Activated CD8-positive, alpha-beta T cell treated with anti-CD3 and anti-CD28 coated beads for 36 hours (primary cell): ENCODE measurements around the gene TM9SF1. TPM values are rescaled to one million over a fixed set of nuclear protein-coding genes. Genes with fewer than 3 reads are reported as not detected.

ENCODE experiments used
- ATAC-seq: fragments of 200-7000 bp; cut with Tn5 transposase; one replicate; pipeline ENCODE4 v1.10.0; 2021; ENCODE audit warnings: mild to moderate bottlenecking, moderate library complexity
- CTCF ChIA-PET: fragments of 350-600 bp; sonication (Branson Sonifier 250); formaldehyde crosslinking; loops from one replicate; lab custom pipeline; 2021; ENCODE audit warnings: antibody characterized with exemption; lab: Charles Lee
- POLR2A ChIA-PET: fragments of 350-600 bp; sonication (Branson Sonifier 250); formaldehyde crosslinking; loops from one replicate; lab custom pipeline; 2021; ENCODE audit warnings: antibody characterized with exemption; lab: Charles Lee
- DNase-seq: peaks from one replicate; pipeline ENCODE4 v3.0.0-alpha.2; 2020
- H3K27ac Mint-ChIP-seq: one replicate; pipeline ENCODE4 v1.8.0; 2021; ENCODE audit warnings: mild to moderate bottlenecking, mixed read lengths
- H3K27me3 Mint-ChIP-seq: one replicate; pipeline ENCODE4 v1.8.0; 2021; ENCODE audit warnings: mixed read lengths
- H3K36me3 Mint-ChIP-seq: one replicate; pipeline ENCODE4 v1.8.0; 2021; ENCODE audit warnings: low read depth, mixed read lengths
- H3K4me1 Mint-ChIP-seq: one replicate; pipeline ENCODE4 v1.8.0; 2021; ENCODE audit warnings: low read depth, mixed read lengths
- H3K4me3 Mint-ChIP-seq: one replicate; pipeline ENCODE4 v1.8.0; 2021; ENCODE audit warnings: mild to moderate bottlenecking, moderate library complexity, mixed read lengths
- H3K9me3 Mint-ChIP-seq: one replicate; pipeline ENCODE4 v1.8.0; 2021; ENCODE audit warnings: mixed read lengths
- intact Hi-C: fragments of 100-400 bp; cut with micrococcal nuclease; formaldehyde crosslinking; loops from one replicate; pipeline ENCODE4 v1.10.0; 2022
- total RNA-seq, 2 experiments: library from RNA; stranded (reverse); gene quantifications; one replicate each; pipeline ENCODE4 v1.2.3, GENCODE V29; 2021
- TF ChIP-seq, protein P1 (sequence below): fragments of 200-600 bp; IDR thresholded peaks from one replicate; pipeline ENCODE4 v1.8.0; 2022; ENCODE audit warnings: antibody characterized with exemption, mild to moderate bottlenecking

The TM9SF1 gene
- total RNA-seq, 2 experiments from 2014 or later: 16.3 to 18.0 TPM

DNA sequence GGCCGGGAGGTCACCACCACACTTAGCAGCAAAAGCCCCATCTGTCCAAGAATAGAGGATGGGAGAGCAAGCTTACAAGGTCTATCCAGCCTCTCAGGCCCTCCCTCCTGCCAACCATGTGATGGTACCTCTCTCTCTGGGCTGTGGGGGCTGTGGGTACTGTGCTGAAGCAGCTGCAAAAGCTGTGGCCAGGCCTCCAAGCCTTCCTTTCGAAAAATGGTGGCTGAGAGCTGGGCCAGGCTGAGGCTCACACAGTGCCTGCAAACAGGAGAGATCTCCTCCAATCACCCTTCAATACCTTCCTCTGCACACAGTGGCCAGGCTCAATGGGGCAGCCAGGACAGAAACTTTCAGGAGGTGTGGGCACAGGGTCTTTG lies 7.7 kb downstream of the TM9SF1 start:
- ATAC-seq: no peak

DNA sequence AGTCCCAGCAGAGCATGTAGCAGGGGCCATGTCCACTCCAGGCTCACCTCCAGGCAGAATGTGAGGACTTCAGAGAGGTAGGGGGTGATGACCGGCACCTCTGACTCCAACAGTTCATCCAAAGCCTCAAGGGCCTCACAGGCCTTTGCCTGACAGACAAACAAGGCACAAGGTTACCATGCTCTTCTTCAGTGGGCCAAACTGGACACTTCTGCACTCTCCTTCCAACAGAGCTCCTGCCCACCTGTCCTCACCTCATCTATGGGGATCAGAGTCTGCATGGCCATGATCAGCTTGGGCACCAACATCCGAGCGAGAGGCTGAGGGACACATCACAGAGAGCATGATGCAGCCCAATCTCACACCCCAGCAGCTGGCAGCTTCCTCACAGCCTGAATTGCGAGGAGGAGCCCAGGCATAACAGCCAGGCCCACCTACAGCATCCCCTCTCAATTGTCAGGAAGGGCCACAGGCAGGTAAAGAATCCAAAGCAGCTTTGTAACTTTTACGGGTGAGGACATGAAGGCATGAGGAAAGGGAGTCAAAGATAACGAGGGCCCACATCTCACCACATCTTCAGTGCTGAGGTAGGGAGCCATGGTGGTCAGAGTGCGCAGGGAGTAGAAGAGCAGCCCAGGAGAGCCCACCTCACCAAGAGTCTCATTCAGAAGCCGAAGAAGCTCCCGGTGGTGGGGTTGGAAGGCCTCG lies 8.3 kb downstream of the TM9SF1 start:
- CTCF ChIA-PET: interaction anchor here (1.4 kb wide), 1 partner anchor 26 kb away, joined by 5 read pairs; the partner anchor contains the start of gene IRF9
- no peak overlapping the region for H3K27ac Mint-ChIP-seq
- POLR2A ChIA-PET: interaction anchor here (0.6 to 13.4 kb wide), 9 partner anchors 8 to 127 kb away, joined by 3 to 163 read pairs (median 16); partner anchors contain the start of genes CHMP4A, IRF9, REC8 and TM9SF1
- TF ChIP-seq, protein P1, sequence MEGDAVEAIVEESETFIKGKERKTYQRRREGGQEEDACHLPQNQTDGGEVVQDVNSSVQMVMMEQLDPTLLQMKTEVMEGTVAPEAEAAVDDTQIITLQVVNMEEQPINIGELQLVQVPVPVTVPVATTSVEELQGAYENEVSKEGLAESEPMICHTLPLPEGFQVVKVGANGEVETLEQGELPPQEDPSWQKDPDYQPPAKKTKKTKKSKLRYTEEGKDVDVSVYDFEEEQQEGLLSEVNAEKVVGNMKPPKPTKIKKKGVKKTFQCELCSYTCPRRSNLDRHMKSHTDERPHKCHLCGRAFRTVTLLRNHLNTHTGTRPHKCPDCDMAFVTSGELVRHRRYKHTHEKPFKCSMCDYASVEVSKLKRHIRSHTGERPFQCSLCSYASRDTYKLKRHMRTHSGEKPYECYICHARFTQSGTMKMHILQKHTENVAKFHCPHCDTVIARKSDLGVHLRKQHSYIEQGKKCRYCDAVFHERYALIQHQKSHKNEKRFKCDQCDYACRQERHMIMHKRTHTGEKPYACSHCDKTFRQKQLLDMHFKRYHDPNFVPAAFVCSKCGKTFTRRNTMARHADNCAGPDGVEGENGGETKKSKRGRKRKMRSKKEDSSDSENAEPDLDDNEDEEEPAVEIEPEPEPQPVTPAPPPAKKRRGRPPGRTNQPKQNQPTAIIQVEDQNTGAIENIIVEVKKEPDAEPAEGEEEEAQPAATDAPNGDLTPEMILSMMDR: no peak
- DNase-seq (no peak), ATAC-seq (no peak)
- H3K9me3 Mint-ChIP-seq: no peaks in the 10 kb centered on the region
- intact Hi-C loops: no loop called here
- H3K36me3 Mint-ChIP-seq: peaks cover 33% of the 10 kb centered on the region
- H3K4me3 Mint-ChIP-seq: peak overlapping the region; percentile 92
- H3K27me3 Mint-ChIP-seq: no peaks in the 10 kb centered on the region
- peaks cover 34% of the 10 kb centered on the region for H3K4me1 Mint-ChIP-seq

More for the DNA sequence above, 7.7 kb downstream of the TM9SF1 start:
- intact Hi-C loops: no loop called here
- Mint-ChIP-seq H3K4me1 (peaks cover 36% of the 10 kb centered on the region), H3K36me3 (peaks cover 35% of the 10 kb centered on the region), H3K9me3 (no peaks in the 10 kb centered on the region), H3K27me3 (no peaks in the 10 kb centered on the region), H3K27ac (peak overlapping the region; percentile 85), H3K4me3 (peak overlapping the region; percentile 92)
- DNase-seq: no peak
- ChIA-PET CTCF (interaction anchor here (1.4 kb wide), 1 partner anchor 27 kb away, joined by 5 read pairs; the partner anchor contains the start of gene IRF9), POLR2A (interaction anchor here (0.6 to 13.4 kb wide), 12 partner anchors 8 to 127 kb away, joined by 3 to 163 read pairs (median 8); partner anchors contain the start of genes CHMP4A, IRF9, REC8 and TM9SF1)
- TF ChIP-seq, protein P1: no peak

DNA sequence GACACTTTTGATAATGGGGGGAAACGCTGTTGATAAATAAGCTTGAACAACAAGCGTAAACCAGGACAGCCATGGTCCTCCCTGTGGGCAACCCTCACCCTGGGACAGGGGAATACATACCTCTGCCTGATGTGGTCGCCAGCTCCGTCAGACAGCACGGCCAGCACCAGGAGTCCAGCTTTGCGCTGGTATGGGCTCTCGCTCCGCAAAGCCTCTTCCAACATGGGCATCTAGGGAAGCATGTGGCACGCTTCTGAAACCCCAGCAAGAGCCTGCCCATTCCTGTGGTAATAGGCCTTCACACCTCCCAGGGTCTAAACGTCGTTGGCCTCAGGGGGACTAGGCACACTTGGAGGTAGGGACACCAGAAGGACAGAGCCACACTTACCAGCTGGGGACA lies 9.5 kb downstream of the TM9SF1 start:
- no peak overlapping the region for H3K27ac Mint-ChIP-seq
- H3K27me3 Mint-ChIP-seq: no peaks in the 10 kb centered on the region
- TF ChIP-seq, protein P1: no peak
- DNase-seq (no peak), ATAC-seq (no peak)
- no peak overlapping the region for H3K4me3 Mint-ChIP-seq
- H3K9me3 Mint-ChIP-seq: no peaks in the 10 kb centered on the region
- peaks cover 30% of the 10 kb centered on the region for H3K4me1 Mint-ChIP-seq
- ChIA-PET POLR2A (interaction anchor here (1.1 to 13.4 kb wide), 6 partner anchors 9 to 36 kb away, joined by 3 to 163 read pairs (median 10); partner anchors contain the start of genes IRF9, REC8 and TM9SF1), CTCF (interaction anchor here (1.0 to 1.3 kb wide), 3 partner anchors 9 to 77 kb away, joined by 3 to 4 read pairs (median 3); partner anchors contain the start of genes IRF9 and TM9SF1)
- intact Hi-C loops: no loop called here
- H3K36me3 Mint-ChIP-seq: peaks cover 30% of the 10 kb centered on the region

DNA sequence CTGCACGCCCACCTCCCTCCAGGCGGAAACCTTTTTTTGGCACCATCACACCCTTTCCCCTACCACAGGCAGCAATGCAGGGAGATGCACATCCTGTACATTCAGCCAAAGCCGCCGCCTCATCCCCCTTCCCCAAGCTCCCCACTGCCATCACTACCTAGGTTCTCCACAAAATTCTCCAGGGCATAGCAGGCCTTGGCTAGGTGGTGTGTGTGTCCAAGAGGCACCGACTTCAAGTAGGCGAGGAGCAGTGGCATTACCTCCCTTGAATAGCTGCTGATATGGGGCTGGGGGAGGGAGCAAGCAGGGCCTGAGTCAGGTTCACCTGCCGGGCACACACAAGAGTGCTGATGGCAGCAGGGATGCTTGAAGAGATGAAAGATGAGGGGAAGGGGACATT lies 10.2 kb downstream of the TM9SF1 start:
- Mint-ChIP-seq H3K4me1 (peaks cover 28% of the 10 kb centered on the region), H3K9me3 (no peaks in the 10 kb centered on the region), H3K27ac (no peak overlapping the region), H3K27me3 (no peaks in the 10 kb centered on the region), H3K36me3 (peaks cover 31% of the 10 kb centered on the region), H3K4me3 (no peak overlapping the region)
- TF ChIP-seq, protein P1: no peak
- ATAC-seq: no peak
- no peak for DNase-seq
- ChIA-PET POLR2A (interaction anchor here (1.1 to 13.4 kb wide), 5 partner anchors 8 to 24 kb away, joined by 3 to 163 read pairs (median 12); partner anchors contain the start of genes IRF9, REC8 and TM9SF1), CTCF (interaction anchor here (1.0 to 1.3 kb wide), 3 partner anchors 10 to 76 kb away, joined by 3 to 4 read pairs (median 3); partner anchors contain the start of genes IRF9 and TM9SF1)
- intact Hi-C loops: no loop called here
